Lower leg skin (tissue), 3 donors: Measurements from ENCODE around the gene RPS28.

Source experiments
- POLR2A ChIP-seq, 2 donors: fragments of 450-650 bp; IDR thresholded peaks; one replicate each; pipeline ENCODE4 v1.6.1; 2016 to 2017; ENCODE audit warnings: antibody characterized with exemption in 2 of 2, mild to moderate bottlenecking in 1 of 2, moderate library complexity in 1 of 2
- TF ChIP-seq, protein P1 (sequence below), 3 donors: fragments of 450-650 bp; IDR thresholded peaks; one replicate each; pipeline ENCODE4 v1.5.1; 2016; ENCODE audit warnings: antibody characterized with exemption in 3 of 3, mild to moderate bottlenecking in 3 of 3, moderate library complexity in 2 of 3

GRCh38 chr19:8322638-8322997 lies 1.3 kb downstream of the RPS28 start:
- TF ChIP-seq, protein P1, sequence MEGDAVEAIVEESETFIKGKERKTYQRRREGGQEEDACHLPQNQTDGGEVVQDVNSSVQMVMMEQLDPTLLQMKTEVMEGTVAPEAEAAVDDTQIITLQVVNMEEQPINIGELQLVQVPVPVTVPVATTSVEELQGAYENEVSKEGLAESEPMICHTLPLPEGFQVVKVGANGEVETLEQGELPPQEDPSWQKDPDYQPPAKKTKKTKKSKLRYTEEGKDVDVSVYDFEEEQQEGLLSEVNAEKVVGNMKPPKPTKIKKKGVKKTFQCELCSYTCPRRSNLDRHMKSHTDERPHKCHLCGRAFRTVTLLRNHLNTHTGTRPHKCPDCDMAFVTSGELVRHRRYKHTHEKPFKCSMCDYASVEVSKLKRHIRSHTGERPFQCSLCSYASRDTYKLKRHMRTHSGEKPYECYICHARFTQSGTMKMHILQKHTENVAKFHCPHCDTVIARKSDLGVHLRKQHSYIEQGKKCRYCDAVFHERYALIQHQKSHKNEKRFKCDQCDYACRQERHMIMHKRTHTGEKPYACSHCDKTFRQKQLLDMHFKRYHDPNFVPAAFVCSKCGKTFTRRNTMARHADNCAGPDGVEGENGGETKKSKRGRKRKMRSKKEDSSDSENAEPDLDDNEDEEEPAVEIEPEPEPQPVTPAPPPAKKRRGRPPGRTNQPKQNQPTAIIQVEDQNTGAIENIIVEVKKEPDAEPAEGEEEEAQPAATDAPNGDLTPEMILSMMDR (IDR thresholded peaks at IDR 0.05), result no peak
- no peak for TF ChIP-seq POLR2A (IDR thresholded peaks at IDR 0.05)
